ENCODE results near the gene COL23A1.

Gene COL23A1

DNA sequence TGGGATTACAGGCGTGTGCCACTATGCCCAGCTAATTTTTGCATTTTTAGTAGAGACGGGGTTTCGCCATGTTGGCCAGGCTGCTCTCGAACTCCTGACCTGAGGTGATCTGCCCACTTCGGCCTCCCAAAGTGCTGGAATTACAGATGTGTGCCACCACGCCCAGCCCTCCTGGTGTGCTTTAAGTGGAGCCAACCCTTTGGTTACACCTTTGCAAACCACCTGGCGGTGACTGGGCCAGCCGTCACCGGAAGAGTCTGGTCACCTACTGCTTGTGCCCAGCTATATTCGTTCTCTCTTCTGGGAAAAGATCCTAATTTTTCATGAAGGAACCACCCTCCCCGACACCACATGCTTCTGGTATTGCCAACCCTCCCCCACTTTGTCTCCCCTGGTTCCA is 35.9 kb downstream of the COL23A1 start:
- no peak for DNase-seq (ENCODE audit: low read depth in 2 of 2)

DNA sequence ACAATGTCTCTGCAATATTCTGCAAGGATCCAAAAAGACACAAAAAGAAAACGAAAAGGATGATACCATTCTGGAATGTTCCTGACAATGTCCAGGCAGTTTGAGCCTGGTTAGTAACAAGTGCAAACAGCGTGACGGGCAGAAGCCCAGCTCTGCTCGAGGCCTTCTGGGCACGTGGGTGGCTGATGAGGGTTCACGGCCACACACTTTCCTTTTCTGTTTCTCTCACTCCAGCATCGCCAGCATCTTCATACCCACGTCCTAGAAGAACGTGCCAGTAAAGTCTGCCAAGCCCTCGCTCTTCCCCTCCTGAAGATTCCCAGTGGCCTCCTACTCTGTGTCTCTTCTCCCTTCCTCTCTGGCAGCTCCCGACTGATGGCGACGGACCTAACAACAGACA is 36.7 kb downstream of the COL23A1 start:
- no peak for DNase-seq (ENCODE audit: low read depth in 2 of 2)

DNA sequence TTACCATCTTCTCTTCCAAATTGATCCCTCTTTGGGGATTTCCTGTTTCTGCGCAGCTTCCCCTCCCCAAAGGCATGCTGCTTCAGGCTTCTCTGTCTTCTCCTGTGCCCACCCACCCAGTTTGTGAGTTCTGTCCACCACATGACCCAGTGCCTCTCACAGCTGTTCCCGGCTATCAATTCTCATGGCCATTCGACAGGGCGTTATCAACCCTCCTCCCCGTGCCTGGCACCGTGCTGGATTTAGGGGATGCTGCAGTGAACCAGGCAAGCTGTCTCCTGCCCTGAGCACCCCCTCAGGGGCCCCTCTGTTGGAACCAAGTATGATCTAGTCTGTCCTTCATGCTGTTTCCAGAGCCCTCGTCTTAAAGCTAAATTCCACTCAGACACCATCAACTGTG is 38.7 kb downstream of the COL23A1 start:
- DNase-seq (ENCODE audit: low read depth in 2 of 2): no peak

DNA sequence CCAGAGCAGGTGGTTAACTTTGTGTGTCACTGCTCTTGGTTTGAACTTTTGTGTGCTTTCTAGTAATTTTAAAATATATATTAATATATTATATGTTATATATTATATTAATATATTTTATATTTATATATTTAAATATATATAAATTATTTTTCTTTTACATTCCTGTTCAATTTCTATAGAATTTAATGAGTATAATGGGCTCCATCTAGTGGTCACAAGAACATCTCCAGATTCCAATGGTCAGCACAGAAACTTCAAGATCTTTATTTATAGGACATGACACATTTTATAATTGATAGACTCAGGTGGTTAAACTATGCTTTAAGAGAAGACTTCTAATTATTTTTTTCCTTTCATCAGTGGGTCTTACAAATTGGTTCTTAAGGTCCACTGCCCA is 39.1 kb downstream of the COL23A1 start:
- DNase-seq (ENCODE audit: low read depth in 2 of 2): no peak

DNA sequence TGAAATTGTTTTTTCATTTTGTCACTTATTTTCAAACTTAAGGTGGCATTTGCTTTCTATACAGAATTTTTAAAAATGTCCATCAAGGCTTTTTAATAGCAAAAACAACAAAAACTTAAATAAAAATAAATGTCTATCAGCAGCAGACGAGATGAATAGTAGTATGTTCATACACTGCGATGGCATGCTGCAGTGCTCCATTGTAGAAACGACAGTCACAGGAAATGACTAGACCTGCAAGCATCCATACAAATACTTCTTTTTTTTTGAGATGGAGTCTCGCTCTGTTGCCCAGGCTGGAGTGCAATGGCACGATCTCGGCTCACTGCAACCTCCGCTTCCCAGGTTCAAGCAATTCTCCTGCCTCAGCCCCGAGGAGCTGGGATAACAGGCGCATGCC is 41.4 kb downstream of the COL23A1 start:
- DNase-seq (ENCODE audit: low read depth in 2 of 2): no peak

DNA sequence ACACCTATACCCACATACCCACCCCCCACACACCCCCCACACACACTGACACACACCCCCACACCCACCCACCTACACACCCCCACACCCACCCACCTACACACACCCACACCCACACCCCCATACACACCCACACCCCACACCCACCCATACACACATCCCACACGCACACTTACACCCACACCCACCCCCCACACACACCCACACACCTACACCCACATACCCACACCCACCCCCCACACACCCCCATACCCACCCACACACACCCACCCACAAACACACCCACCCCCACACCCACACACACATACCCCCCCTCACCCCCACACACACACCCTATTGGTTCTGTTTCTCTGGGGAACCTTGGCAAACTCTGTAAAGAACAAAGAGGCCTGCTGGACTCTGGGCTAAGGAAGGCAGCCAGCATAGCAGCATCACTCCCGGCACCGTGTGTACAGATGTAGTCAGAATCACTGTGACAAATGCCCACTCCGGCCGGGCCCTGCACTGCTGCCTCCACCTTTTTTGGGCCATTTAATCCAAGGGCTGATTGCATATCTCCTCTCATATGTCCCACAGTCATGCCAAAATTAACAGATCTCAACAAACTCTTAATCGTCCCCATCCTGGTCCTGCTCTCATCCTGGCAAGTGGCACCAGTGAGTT is 42.3 kb downstream of the COL23A1 start:
- no peak for DNase-seq (ENCODE audit: low read depth in 2 of 2)

DNA sequence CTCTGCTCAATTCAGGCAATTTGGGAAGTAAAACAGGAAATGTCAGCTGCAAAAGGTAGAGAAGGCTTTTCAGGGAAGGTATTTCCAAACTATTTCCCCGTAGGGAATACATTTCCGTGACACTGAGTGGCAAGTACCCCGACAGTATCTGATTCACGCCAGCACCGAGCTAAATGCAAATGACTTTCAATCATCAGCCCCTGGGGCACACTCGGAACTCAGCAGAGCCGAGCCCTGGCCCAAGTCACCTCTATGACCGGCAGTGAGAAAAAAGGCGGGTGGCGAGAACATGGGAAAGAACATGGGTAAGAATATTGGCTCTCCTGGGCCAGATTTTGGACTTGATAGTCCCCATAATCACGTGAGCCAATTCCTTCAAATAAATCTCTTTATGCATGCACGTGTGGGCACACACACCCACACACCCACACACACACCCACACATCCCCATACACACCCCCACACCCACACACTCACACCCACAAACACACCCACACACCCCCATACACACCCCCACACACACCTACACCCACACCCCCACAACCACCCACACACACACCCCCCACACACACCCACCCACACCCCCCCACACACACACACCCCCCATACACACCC is 43.0 kb downstream of the COL23A1 start:
- DNase-seq (ENCODE audit: low read depth in 2 of 2): no peak

DNA sequence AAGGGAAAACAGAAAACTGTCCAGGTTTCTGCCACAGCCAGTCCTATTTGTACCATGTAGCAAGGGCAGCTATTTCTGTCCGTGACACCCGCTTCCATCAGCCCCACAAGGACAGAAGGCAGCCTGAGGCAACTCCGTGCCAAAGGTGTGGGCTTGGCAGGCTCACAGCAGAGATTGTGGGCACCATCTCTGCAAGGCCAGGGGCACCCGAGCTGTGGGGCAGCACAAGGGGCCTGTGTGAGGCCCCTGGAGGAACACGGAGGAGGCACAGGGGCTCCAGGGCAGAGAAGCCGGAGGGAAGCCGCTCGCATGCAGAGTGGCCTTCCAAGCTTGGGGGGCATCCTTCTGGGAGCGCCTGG is 43.5 kb downstream of the COL23A1 start:
- DNase-seq (ENCODE audit: low read depth in 2 of 2): no peak

DNA sequence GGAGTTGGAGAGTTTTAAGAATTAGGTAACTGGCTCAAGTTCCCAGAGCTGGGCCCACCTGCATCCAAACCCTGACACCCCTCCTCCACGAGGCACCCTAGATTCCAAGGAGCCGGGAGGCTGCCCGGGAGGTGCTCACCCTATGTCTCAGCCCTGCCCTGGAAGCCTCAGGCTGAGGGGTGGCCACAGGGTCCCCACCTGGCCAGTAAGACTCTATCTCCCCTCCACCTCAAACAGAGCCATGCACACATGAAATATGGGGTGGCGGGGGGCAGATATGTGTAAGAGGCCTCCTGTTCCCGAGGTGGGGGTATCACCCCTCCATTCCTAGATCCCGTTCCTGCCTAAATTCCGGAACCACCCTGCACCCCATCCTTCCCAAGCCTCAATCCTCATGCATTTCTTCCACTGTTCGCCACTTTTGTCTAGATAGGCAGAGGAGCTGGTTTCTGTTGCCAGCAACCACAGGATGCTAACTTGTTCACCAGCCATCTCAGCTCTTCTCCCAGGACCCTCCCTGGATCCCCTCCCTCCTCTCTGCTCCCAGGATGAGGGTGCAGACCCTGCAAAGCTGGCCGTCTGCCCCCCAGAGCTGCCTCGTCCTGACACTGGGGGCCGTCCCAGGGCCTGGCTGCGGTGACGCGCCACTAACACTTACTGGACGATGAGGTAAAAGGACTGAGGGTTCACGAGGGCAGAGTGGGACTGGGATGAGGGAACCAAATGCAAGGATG is 44.1 kb downstream of the COL23A1 start:
- DNase-seq (ENCODE audit: low read depth in 2 of 2): no peak

DNA sequence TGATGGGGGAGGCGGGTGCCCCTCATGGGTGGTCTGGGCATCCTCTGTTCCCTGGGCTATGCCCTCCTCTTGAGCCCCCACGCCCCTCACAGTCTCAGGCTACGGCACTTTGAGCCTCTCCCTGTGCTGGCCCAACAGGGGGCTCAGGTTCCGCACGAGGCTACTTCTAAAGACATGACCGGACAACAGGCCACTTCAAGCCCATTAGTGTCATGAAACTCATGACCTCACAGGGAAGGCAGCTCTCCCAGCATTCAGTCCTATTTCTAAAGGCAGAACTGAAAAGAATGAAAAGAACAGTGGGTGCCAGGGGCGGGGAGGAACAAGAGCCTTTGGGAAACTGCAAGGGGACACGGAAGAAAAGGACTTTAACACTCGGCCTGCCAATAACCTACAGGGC is 45.0 kb downstream of the COL23A1 start:
- DNase-seq (ENCODE audit: low read depth in 2 of 2): no peak

DNA sequence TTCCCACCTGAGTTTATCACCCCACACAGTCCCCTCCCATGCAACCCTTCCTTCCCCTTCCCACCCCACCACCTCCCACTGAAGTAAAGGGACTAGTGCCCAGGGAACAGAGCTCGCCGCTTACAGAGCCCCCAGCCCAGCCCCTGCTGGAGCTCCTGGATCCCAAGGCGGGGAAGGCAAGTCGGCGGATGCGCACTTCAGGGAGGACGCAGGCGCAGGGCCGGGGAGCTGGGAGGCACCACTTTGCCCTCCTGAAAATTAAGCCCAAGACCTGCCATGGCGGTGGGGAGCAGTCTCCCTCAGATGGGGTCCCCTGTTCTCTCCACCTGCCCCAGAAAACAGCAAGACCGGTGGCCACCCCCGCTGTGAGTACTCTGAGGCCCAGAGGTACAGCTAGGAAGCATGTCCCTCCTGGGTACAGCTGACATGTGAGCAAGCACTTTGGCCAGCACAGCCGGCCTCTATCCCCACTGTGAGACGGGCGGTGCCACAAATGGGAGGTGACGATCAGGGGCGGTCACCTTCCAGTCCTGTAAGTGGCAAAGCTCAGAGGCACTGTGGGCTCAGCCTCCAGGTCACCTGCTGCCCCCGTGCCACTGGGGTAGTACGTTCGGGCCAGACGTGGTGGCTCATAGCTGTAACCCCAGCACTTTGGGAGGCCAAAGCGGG is 45.9 kb downstream of the COL23A1 start:
- DNase-seq (ENCODE audit: low read depth in 2 of 2): no peak

DNA sequence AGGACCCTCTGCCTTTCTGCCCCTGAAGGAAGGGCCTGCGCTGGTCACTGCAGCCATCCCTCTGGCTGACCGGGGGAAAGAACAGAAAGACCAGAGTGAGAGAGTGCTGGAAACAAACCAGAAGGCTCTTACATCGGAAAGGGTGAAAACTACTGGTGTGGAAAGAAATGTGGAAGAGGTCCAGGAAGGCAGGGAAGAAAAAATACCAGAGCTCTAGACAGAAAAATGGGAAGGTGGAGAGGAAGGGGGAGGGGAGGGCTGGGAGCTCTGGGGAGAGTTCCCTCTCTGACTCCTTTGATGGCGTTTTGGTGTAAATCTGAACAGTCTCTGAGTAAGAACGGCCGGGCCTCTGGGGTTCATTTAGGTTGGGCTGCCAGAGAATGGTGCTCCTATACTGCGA is 47.7 kb downstream of the COL23A1 start:
- DNase-seq (ENCODE audit: low read depth in 2 of 2): no peak

DNA sequence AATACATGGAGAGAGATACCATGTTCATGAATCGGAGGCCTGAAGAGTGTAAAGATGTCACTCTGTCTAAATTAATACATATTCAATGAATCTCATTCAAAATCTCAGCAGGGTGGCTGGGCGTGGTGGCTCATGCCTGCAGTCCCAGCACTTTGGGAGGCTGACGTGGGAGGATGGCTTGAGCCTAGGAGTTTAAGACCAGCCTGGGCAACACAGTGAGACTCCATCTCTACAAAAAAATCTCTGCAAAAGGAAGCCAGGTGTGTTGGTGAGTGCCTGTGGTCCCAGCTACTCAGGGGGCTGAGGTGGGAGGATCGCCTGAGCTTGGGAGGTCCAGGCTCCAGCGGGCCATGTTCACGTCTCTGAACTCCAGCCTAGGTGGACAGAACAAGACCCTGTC is 49.7 kb downstream of the COL23A1 start:
- no peak for DNase-seq (ENCODE audit: low read depth in 2 of 2)

DNA sequence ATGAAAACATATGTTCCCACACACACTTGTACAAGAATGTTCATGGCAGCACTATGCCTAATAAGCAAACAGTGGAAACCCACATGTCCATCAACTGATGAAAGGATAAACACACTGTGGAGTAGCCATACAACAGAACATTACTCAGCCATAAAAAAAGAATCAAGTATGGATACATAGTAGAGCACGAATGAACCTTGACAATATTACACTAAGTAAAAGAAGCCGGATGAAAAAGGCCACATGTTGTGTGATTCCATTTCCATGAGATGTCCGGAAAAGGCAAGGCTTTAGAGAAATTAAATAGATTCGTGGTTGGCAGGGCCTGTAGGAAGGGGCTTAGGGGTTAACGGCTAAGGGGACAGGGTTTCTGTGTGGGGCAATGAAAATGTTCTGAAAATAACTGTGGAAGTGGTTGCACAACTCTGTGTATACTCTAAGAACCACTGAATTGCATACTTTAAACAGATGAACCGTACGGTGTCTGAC is 51.4 kb downstream of the COL23A1 start:
- no peak for DNase-seq (ENCODE audit: low read depth in 2 of 2)

DNA sequence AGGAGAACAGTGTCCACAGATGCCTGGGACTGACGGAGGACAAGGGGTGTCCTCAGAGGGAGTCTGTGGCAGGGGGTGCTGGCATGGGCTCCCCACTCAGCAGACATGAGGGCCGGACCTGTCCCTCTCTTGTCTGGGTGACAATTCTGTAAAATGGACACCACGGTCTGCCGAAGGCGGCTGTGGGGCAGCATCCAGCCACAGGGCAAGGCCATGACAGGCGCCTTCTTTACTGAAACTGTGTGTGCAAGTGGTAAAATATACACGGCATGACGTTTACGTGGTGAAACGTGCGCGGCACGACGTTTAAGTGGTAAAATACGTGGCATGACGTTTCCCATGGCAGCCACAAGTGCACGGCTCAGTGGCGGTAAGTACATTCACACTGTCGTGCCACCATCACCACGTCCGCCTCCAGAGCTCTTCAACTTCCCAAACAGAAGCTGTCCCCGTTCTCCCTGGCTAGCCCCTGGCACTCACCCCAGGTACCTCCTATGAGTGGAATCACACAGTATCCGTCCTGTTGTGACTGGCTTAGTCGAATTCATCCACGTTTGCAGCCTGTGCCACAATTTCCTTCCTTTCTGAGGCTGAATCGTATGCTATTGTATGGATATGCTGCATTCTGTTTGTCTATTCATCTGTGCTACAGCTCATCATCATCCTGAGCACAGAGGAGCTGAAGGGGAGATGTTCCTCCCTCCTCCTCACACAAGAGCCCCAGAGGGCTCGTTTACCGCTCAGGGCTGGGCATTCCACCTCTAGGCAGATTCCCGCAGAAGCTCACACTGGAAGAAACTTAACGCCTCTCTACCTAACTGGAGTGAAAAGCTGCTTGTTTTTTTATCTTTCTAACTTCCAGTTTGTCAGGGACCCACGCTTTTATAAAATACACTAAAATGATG is 52.5 kb downstream of the COL23A1 start:
- DNase-seq (ENCODE audit: low read depth in 2 of 2): no peak

DNA sequence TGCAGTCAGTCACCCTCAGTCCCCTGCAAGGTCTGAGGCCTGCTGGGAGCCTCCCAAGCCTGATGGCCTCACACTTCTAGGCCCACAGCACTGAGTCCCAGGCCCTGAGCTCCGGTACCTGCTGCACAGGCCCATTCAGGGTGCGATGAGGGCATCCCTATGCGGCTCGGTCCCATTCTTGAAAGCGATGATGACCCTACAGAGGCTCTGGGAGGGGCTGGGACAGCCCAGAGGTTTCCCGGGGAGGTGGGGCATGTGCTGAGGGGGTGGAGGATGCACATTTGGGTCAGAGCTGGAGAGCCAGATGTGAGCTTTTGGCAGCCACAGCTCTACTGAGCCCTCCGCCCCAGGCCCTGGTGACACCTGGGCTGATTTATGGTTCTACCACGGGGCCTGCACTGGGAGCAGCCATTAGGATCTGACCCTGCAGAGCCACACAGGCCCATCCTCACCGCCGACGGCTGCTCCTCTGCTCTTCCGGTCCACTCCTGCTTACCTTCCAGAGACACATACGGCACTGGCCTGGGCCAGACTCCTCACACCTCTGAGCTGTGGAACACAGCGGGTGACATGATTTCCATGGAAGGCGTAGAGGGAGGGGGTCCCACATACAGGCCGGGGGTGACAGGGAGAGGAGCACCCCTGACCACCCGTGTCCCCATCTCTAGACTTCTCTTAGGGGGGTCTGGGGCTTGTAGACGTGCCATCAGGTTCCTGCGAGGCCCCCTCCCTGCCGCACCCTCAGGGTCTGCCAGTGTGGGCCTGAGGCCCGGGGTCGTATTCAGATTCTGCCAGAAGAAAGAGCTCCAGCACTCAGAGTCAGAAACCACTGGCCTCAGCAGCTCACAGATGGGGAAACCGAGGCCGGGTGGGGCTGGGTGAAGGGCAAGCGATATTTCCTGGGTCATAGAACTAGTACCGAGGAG is 53.4 kb downstream of the COL23A1 start:
- no peak for DNase-seq (ENCODE audit: low read depth in 2 of 2)

DNA sequence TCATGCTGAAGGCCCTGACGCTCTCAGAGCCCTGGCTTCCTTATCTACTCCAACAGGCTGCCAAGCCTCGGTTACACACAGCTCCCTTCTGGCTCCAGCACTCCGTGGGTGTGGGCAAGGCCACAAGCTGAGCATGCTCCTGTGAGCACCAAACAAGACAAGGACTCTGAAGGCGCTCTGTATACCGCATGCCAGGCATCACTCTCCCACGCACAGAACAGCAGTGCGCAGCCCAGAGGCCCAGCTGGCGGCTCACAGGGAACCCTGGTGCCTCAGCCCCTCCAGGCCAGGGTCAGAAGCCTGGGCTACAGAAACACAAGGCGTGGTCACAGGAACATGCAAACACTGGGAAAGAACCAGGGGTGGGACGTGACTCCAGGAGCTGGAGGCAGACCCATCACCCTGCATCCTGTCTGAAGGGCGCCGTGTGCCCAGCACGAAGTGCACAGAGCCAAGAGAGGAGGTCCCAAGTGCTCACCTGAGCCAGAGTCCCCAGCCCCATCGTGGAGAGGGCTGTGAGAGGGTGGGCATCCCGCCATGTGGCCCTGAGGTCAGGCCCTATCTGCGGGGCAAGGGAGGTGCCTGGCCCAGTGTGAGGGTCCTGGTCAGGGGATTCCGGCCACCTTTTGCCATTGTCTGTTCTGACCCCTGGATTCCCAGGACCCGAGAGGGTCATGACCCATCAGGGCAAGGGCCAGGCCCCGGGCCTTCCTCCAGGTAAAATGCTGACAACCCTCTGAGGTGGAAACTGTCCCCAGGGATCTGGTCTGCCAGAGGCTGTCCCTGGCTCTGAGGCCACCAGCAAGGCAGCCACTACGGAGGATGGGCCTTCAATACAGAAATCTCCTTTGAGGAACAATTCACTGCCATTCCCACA is 54.7 kb downstream of the COL23A1 start:
- no peak for DNase-seq (ENCODE audit: low read depth in 2 of 2)

DNA sequence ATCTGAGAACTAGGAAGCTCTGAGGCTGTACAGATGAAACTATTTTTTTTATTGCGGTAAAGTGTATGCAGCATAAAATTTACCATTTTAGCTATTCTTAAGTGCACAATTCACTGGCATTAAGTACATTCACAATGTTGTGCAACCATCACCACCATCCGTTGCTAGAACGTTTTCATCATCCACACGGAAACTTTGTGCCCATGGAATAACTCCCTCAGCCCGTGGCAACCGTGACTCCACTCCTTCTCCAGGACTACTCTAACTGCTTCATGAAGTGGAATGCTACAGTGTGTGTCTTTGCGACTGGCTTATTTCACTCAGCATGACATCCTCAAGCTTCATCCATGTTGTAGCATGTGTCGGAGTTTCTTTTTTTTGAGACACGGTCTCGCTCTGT is 57.1 kb downstream of the COL23A1 start:
- no peak for DNase-seq (ENCODE audit: low read depth in 2 of 2)

DNA sequence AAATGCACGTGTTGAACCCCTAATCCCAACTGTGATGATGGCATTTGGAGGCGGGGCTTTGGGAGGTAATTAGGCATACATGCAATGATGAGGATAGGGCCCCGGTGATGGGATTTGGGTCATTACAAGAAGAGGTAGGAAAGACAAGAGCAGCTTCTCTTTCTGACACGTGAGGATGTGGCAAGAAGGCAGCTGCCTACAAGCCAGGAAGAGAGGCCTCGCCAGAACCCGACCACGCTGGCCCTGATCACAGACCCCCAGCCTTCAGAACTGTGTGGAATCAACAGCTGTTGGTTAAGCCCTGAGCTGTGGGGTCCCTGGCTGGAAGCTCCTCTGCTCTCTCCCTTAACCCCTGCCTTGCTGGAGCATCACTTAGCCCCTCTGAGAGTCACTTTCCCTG is 57.5 kb downstream of the COL23A1 start:
- no peak for DNase-seq (ENCODE audit: low read depth in 2 of 2)

DNA sequence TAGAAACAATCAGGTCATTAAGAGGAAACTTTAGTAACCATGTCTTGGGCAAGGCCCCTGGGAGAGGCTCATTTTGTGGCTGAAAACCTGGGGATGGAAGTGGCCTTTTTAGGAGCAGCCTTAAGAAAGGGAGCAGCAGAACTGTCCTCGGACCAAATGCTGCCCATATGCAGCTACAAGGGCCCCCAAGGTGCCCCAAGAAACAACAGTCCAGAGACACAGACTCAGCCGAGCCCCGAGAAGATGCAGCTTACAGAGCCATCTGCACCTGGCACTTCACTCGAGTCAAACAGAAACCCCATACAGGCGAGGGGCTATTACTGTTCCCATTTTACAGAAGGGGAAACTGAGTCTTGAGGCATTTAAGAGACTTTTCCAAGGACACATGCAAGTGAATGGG is 58.0 kb downstream of the COL23A1 start:
- DNase-seq (ENCODE audit: low read depth in 2 of 2): no peak
